ENCODE measurements around the gene LRRC51.
"Not testable (repeated sequence)": the region's sequence is repeated elsewhere in the genome, so short reads cannot be mapped to it uniquely, and the experiment has no call there.

The LRRC51 gene

GRCh38 chr11:72112143-72112977 is 31.7 kb downstream of the LRRC51 start, which contains the start of gene ANAPC15:
Gene ANAPC15, minus strand, starts transcription at chr11:72112695. Its CDS starts 1,419 bp downstream, at chr11:72111276.
- peak; percentile 99 to 100 for DNase-seq

- DNase-seq: peak in 1 of 2 experiments; percentile 13
These were observed 32.5 kb downstream of the LRRC51 start for GRCh38 chr11:72112978-72113808.

- DNase-seq: no peak
These were observed 33.9 kb downstream of the LRRC51 start for GRCh38 chr11:72114570-72114969.

DNA sequence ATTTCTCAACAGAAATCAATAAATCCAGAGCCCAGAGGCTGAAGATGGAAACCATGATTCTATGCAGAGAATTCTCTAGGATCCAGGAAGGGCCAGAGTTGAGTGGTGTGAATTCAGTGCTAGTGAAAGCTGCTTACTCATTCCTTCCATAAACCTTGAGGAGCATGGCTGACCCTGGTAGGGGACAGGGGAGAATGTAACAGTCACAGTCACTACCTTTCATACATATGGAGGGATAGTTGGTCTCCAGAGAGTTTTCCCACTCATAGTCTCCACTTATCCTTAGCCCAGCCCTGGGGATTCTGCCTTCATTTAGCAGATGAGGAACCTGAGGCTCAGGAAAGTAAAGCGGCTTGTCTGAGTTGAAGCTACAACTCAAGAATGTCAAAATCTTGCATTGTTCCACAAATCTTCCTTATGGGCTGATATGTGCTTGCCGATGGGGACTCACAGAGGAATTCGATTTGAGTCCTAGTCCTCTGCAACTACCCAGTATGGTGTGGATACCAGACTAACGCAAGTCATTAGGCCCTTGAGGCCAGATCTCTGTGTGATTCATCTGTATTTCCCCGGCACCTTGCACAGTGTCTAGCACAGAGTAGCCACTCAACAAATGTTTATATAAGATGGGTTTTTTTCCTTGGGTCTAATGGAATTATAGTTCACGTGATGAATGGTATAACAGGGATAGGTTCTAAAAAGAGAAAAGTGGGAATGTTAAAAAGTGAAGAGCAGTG is 35.5 kb downstream of the LRRC51 start:
- no peak for DNase-seq

- no peak for DNase-seq
These were observed 38.5 kb downstream of the LRRC51 start for GRCh38 chr11:72119198-72119597.

- DNase-seq: no peak
These were observed 40.3 kb downstream of the LRRC51 start for GRCh38 chr11:72120930-72121329.

DNA sequence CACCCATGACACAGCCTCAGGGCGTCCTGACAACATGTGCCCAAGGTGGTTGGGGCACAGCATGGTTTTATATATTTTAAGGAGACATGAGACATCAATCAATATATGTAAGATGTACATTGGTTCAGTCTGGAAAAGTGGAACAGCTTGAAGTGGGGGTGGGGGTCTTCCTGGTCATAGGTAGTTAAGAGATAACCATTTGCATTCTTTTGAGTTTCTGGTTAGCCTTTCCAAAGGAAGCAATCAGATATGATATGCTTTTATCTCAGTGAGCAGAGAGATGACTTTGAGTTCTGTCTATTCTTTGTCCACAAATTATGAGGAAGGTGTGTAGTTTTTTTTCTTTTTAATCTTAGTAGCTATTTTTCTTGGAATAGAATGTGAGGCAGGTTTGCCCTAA is 42.0 kb downstream of the LRRC51 start:
- no peak for DNase-seq

DNA sequence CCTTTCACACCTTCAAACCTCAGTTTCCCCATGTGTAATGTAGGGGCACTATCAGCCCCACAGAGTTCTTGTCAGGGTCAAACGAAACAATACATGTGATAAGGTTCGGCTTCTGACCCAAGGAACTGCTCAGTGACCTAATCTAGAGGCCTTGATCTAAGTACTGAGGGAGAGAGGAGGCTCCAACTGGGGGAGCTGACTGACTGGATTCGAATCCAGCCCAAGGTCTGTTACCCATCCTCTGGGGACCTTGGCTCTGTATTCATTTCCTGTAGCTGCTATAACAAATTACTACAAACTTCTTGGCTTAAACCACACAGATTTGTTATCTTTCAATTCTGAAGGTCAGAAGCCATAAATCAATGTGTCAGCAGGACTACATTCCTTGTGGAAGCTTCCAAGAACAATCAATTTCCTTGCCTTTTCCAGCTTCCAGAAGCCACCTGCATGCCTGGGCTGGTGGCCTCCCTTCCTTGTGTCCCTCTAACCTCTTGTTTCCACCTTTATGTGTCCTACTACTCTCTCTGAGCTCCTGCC is 42.5 kb downstream of the LRRC51 start:
- DNase-seq: no peak

DNA sequence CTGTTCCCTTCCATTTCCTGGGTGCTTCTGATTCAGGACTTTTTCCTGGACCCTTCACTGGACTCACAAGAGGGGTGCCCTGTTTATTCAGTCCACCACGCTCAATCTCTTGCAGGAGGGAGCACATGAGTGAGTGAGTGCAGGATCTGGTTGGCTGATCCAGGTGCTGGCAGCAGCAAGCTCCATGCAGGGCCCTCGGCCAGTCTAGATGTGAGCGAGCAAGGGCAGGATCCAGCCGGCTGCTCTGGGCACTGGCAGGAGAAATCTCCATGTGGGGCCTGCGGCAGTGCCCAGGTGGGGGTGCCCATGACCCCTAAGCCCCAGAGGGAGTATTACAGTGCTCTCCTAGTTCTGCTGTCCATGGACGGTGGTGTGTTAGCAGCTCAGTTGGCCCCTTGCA is 43.4 kb downstream of the LRRC51 start:
- no peak for DNase-seq

- no peak for DNase-seq
These were observed 45.3 kb downstream of the LRRC51 start for GRCh38 chr11:72125956-72126355.

- DNase-seq: no peak
These were observed 47.3 kb downstream of the LRRC51 start for GRCh38 chr11:72127923-72128322.

- no peak for DNase-seq
These were observed 48.7 kb downstream of the LRRC51 start for GRCh38 chr11:72129381-72129780.

DNA sequence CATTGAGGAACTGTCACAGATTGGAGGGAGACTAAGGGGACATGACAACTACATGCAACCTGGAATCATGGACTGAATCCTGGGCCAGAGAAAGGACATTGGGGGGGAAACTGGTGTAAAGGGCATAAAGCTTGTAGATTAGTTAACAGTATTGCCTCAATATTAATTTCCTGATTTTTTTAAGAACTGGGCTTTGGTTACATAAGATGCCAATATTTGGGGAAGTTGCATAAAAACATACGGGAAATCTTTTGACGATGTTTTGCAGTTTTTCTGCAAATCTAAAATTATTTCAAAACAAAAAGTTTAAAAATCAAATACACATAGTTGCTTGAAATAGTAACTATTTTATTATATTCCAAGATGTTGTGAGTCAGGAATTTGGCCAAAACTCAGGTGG is 52.0 kb downstream of the LRRC51 start:
- no peak for DNase-seq

- DNase-seq: not testable (repeated sequence)
These were observed 54.8 kb downstream of the LRRC51 start, which contains the start of gene FOLR3 for GRCh38 chr11:72135473-72135872. Gene FOLR3, plus strand, starts transcription at chr11:72135725. Its CDS starts 228 bp downstream, at chr11:72135953.

DNA sequence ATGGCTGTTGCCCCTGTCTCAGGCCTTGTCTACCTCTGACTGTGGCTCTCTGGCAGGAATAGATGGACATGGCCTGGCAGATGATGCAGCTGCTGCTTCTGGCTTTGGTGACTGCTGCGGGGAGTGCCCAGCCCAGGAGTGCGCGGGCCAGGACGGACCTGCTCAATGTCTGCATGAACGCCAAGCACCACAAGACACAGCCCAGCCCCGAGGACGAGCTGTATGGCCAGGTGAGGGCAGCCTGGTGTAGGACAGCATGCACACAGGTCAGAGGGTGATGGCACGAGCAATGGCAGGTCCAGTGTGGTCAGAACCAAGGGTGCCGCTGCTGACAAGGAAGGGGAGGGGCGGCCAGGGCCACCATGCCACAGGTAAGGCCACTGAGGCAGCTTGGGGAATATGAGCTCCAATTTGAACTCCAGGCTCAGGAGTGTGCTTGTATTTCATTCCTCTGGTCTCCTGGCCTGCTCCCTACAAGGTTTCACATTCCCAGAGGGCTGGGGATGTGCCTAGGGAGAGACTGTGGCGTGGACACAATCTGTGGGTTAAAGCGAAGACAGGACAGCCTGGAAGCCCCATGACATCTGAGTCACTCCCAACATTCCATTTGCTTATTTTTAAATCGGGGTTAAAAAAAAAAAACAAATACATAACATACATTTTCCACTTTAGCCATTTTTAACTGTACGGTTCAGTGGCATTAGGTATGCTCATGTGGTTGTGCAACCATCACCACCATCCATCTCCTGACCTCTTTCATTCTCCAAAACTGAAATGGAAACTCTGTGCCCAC is 55.4 kb downstream of the LRRC51 start:
- DNase-seq: no peak

- DNase-seq: no peak
These were observed 56.1 kb downstream of the LRRC51 start for GRCh38 chr11:72136684-72137262.

DNA sequence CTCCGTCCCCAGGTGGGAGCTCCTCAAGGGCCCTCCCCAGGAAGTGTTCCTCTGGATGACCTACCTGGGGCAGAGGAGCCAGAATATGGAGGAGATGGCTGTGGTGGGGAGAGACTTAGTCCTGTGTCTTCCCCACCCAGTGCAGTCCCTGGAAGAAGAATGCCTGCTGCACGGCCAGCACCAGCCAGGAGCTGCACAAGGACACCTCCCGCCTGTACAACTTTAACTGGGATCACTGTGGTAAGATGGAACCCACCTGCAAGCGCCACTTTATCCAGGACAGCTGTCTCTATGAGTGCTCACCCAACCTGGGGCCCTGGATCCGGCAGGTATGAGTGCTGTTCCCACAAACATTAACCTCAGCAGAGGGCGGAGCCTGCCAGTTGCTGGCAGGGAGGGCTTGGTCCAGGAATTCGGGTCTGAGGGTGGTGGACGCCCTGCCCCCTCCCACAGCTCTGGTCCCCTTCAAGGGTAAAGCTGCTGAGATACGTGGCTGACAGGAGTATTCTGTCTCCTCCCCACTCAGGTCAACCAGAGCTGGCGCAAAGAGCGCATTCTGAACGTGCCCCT is 58.3 kb downstream of the LRRC51 start:
- no peak for DNase-seq

GRCh38 chr11:72139500-72139899 is 58.9 kb downstream of the LRRC51 start:
- DNase-seq: no peak

GRCh38 chr11:72140661-72141060 is 60.0 kb downstream of the LRRC51 start:
- no peak for DNase-seq

GRCh38 chr11:72141066-72141465 is 60.4 kb downstream of the LRRC51 start:
- peak; percentile 29 to 45 for DNase-seq

- not testable (repeated sequence) for DNase-seq
These were observed 61.4 kb downstream of the LRRC51 start for GRCh38 chr11:72142086-72142485.
